Activated T-cell treated with anti-CD3 and anti-CD28 coated beads, Interleukin-2, amount 50 U/mL, for 1 hour (primary cell): ENCODE results near the gene CDC14B.
"Not testable (repeated sequence)": the region's sequence is repeated elsewhere in the genome, so short reads cannot be mapped to it uniquely, and the experiment has no call there.

ENCODE experiments used
- DNase-seq: peaks from one replicate; pipeline ENCODE4 v3.0.0-alpha.2; 2020

Gene CDC14B

GRCh38 chr9:96619491-96620180 lies at the start of gene CDC14B:
Gene CDC14B, minus strand, starts transcription at chr9:96619843. Its CDS starts 465 bp downstream, at chr9:96619378.
- DNase-seq = peak; percentile 76

- no peak for DNase-seq
Observed at GRCh38 chr9:96668868-96669534, 49.4 kb upstream of the CDC14B start.

- DNase-seq = no peak
Observed at GRCh38 chr9:96667363-96667728, 47.7 kb upstream of the CDC14B start.

- not testable (repeated sequence) for DNase-seq
Observed at GRCh38 chr9:96666653-96667362, 47.2 kb upstream of the CDC14B start.

- DNase-seq = no peak
Observed at GRCh38 chr9:96665789-96666188, 46.1 kb upstream of the CDC14B start.

GRCh38 chr9:96663506-96664120 lies 44.0 kb upstream of the CDC14B start:
- no peak for DNase-seq

- no peak for DNase-seq
Observed at GRCh38 chr9:96661711-96662110, 42.1 kb upstream of the CDC14B start.

GRCh38 chr9:96660692-96661248 lies 41.1 kb upstream of the CDC14B start:
- no peak for DNase-seq

GRCh38 chr9:96655198-96655851 lies 35.7 kb upstream of the CDC14B start, which contains the start of gene PRXL2C:
Gene PRXL2C, minus strand, starts transcription at chr9:96655317. Its CDS starts 36 bp downstream, at chr9:96655281.
- DNase-seq = peak; percentile 88

- peak; percentile 83 for DNase-seq
Observed at GRCh38 chr9:96654450-96655197, 35.0 kb upstream of the CDC14B start.

- no peak for DNase-seq
Observed at GRCh38 chr9:96651626-96652025, 32.0 kb upstream of the CDC14B start.

GRCh38 chr9:96649620-96650324 lies 30.1 kb upstream of the CDC14B start:
- no peak for DNase-seq

GRCh38 chr9:96646081-96646991 lies 26.7 kb upstream of the CDC14B start:
- DNase-seq = no peak

- DNase-seq = no peak
Observed at GRCh38 chr9:96644137-96644536, 24.5 kb upstream of the CDC14B start.

- DNase-seq = no peak
Observed at GRCh38 chr9:96641514-96641913, 21.9 kb upstream of the CDC14B start.

GRCh38 chr9:96638606-96639364 lies 19.1 kb upstream of the CDC14B start:
- no peak for DNase-seq

- DNase-seq = no peak
Observed at GRCh38 chr9:96636368-96636767, 16.7 kb upstream of the CDC14B start.

- not testable (repeated sequence) for DNase-seq
Observed at GRCh38 chr9:96633579-96633978, 13.9 kb upstream of the CDC14B start.

GRCh38 chr9:96626912-96627311 lies 7.3 kb upstream of the CDC14B start:
- no peak for DNase-seq
